NOMO-1 treated with DMSO at 0.1 percent for 48 hours (cell line): ENCODE measurements around the gene METTL27.
"Not testable (repeated sequence)": the region's sequence is repeated elsewhere in the genome, so short reads cannot be mapped to it uniquely, and the experiment has no call there.

Experiments
- DNase-seq: peaks from one replicate; lab custom pipeline; 2025; ENCODE audit not compliant: unreplicated experiment; lab: John Stamatoyannopoulos, UW

METTL27 gene

GRCh38 chr7:73821597-73822285 is 20.6 kb downstream of the METTL27 start:
- not testable (repeated sequence) for DNase-seq

DNA sequence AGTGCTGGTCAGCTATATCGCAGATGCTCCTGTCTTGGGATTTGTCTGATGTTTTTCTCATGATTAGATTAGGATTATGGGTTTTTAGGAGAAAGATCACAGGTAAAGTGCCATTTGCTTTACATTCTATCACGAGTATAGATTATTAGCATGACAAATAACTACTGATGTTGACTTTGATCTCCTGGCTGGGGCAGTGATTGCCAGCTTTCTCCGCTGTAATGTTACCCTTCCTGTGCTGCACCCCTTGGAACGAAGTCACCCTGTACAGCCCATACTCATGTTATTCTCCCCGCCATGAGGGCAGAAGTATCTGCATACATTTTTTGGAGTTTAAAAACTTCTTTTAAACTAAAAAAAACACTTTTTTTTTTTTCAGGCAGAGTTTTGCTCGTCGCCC is 22.3 kb downstream of the METTL27 start:
- DNase-seq, result no peak

GRCh38 chr7:73817121-73817520 is 25.2 kb downstream of the METTL27 start:
- DNase-seq, result no peak

GRCh38 chr7:73815436-73815835 is 26.9 kb downstream of the METTL27 start:
- DNase-seq, result no peak

DNA sequence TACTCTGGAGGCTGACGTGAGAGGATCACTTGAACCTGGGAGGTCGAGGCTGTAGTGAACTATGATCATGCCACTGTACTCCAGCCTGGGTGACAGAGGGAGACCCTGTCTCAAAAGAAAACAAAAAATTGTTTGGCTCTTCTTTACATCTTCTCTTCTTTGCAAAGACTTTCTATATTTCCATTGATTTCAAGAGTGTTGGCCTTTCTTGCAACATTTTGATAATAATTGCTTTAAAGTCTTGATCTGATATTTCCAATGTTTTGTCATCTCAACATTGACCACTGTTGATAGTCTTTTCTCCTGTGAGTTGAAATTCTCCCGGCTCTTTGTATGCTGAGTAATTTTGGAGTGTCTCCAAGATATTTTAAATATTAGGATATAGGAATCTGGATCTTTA is 29.3 kb downstream of the METTL27 start:
- no peak for DNase-seq

DNA sequence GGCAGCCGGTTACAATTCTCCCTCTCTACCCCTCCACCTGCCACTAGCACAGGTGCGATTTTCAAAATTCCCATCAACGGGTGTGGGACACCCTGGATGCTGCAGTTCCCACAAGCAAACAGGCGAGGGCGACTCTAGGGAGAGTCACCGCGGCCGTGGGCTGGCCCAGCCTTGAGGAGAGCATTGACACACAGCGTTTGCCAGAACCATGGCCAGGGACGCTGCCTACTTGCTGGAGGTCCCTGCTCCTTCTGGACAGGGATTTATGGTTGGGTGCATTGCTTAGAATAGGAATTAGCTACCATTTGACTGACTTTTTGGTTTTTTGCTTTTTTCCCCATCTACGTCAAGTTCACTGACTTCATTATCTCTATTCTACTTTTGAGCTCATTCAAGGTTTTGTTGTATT is 30.6 kb downstream of the METTL27 start:
- peak; percentile 62 for DNase-seq

GRCh38 chr7:73810998-73811360 is 31.3 kb downstream of the METTL27 start:
- no peak for DNase-seq

DNA sequence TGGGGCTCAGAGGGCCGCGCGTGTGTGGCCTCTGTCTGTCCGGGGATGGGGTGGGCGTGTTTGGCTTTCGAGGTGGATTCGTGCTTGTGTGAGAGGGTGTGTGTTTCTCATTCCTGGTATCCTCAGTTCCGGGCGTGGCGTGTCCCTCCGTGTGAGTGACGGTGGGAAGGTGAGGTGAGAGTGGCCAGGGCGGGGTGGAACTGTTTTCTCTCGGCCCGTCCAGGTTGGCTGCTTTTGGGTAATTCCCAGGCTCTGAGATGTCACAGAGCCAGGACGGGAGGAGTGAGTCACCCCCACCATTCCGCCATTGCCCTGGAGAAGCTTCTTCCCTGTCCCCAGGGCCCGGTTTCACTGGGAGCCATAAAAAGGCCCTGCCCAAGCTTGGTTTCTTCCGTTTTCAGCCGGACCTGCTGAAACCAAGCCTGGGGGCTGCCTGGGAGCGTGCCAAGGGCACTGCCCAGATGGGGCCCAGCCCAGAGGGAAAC is 32.8 kb downstream of the METTL27 start:
- DNase-seq, result no peak

DNA sequence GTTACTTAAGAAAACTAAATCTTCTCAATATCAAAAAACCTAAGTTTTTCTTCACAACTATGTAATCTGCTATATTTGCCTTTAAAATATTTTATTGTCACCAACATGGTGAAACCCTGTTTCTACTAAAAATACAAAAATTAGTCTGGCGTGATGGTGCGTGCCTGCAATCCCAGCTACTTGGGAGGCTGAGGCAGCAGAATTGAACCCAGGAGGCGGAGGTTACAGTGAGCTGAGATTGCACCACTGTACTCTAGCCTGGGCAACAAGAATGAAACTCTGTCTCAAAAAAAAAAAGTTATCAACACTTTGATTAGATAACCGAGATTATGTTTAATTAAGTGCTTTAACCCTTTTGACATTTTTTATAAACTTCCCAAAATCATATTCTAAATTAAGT is 39.9 kb downstream of the METTL27 start:
- no peak for DNase-seq

DNA sequence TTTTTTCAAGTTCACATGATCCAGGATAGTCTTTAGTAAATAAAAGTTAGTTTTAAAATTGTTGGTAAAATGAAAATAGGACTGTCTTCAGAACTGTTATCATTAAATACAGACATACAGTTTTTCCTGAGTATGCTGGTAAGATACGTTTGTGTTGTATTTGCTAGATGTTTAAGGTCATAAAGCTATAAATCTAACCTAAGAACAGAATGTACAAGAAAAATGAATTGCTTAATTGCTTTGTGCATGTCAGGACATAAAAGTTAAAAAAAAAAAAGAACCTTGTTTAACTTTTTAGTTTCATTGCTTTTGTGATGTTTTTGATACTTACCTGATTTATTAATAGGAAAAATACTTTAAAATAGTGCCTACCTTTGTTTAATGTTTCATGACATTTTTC is 40.7 kb downstream of the METTL27 start:
- DNase-seq, result no peak

DNA sequence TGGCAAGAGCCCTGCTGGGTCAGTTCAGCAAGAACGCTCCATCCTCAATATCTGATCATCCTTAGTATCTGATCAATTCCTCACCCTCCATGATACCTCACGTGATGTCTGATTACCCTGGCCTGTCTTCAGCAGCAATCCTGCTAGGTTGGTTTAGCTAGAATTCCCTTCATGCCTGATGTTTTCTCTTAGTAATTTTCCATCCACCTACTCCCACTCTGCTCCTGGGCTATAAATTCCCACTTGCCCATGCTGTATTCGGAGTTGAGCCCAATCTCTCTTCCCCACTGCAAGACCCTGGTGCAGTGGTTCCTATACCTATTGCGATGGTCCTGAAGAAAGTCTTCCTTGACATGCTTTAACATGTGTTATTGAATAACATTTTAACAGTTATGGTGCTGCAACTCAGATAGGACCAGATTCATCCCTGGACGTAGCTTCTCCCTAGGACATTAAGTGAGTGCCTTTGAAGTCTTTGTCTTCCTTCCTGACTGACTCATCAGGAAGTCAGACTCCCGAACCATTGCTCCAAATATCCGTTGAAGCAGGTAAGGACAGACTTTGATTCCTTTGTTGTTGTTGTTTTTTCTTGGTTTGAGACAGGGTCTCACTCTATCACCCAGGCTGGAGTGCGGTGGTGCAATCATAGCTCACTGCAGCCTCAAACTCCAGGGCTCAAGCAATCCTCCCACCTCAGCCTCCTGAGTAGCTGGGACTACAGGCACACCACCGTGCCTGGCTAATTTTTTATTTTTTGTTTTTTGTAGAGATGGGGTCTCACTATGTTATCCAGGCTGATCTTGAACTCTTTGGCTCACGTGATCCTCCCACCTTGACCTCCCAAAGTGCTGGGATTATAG is 42.8 kb downstream of the METTL27 start:
- no peak for DNase-seq

DNA sequence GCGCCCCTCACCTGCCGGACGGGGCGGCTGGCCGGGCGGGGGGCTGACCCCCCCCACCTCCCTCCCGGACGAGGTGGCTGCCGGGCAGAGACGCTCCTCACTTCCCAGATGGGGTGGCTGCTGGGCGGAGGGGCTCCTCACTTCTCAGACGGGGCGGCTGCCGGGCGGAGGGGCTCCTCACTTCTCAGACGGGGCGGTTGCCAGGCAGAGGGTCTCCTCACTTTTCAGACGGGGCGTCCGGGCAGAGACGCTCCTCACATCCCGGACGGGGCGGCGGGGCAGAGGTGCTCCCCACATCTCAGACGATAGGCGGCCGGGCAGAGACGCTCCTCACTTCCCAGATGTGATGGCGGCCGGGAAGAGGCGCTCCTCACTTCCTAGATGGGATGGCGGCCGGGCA is 45.1 kb downstream of the METTL27 start:
- DNase-seq, result not testable (repeated sequence)

GRCh38 chr7:73796656-73797055 is 45.7 kb downstream of the METTL27 start:
- DNase-seq, result not testable (repeated sequence)

- DNase-seq, result not testable (repeated sequence)
Measured at GRCh38 chr7:73795188-73795587, 47.1 kb downstream of the METTL27 start.

GRCh38 chr7:73791170-73791690 is 51.1 kb downstream of the METTL27 start:
- not testable (repeated sequence) for DNase-seq

DNA sequence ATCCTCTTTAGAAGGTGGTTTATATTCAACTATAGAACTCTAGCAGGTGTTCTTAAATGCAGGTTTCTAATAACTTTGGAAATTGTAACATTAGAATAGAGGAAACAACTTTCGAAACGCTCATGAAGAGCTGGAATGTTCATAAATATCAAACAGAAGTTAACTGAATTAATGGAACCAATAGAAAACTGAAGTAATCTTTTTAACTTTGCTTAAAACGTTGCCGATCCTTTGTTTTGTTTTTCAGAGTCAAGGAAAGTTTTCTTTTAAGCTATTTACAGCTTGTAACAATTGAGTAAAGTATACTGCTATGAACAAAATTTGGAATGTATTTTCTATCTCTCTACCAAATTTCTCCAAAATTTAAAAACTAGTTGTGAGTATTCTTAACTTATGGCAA is 53.3 kb downstream of the METTL27 start:
- no peak for DNase-seq

- not testable (repeated sequence) for DNase-seq
Measured at GRCh38 chr7:73787786-73788048, 54.6 kb downstream of the METTL27 start.

- no peak for DNase-seq
Measured at GRCh38 chr7:73786588-73786987, 55.7 kb downstream of the METTL27 start.
